SK-N-SH treated with all-trans-retinoic acid at 6 μM for 48 hours (cell line): Measurements from ENCODE around the gene ID3.
A peak's percentile ranks its signal among the peaks of the same experiment; 100 is the strongest.

Experiments
- ATAC-seq: fragments of 200-7000 bp; cut with Tn5 transposase; 3 replicates; pipeline ENCODE4 v1.9.1; 2020; ENCODE audit warnings: mild to moderate bottlenecking, moderate library complexity
- ARNTL ChIP-seq: fragments of 450-650 bp; formaldehyde crosslinking; IDR thresholded peaks from 2 replicates; pipeline ENCODE4 v1.5.0; 2020; ENCODE audit warnings: low read depth, mild to moderate bottlenecking, moderate library complexity, borderline replicate concordance
- BACH2 ChIP-seq: fragments of 250-450 bp; sonication (Bioruptor Pico); IDR thresholded peaks from 2 replicates; pipeline ENCODE4 v1.9.0; 2021; ENCODE audit warnings: mild to moderate bottlenecking, borderline replicate concordance
- CREB5 ChIP-seq: fragments of 250-450 bp; sonication (Bioruptor Pico); IDR thresholded peaks from 2 replicates; pipeline ENCODE4 v1.5.1; 2020; ENCODE audit warnings: low read depth, mild to moderate bottlenecking, moderate library complexity
- CSDC2 ChIP-seq: fragments of 250-450 bp; sonication (Bioruptor Pico); IDR thresholded peaks from 2 replicates; pipeline ENCODE4 v1.5.0; 2020; ENCODE audit warnings: mild to moderate bottlenecking, moderate library complexity
- CSRNP3 ChIP-seq: fragments of 250-450 bp; sonication (Bioruptor Pico); IDR thresholded peaks from 2 replicates; pipeline ENCODE4 v1.5.1; 2021; ENCODE audit warnings: mild to moderate bottlenecking, moderate library complexity
- ESRRG ChIP-seq: fragments of 250-450 bp; sonication (Bioruptor Pico); IDR thresholded peaks from 2 replicates; pipeline ENCODE4 v1.6.1; 2021; ENCODE audit warnings: mild to moderate bottlenecking
- GLIS3 ChIP-seq: fragments of 250-450 bp; sonication (Bioruptor Pico); IDR thresholded peaks from 2 replicates; pipeline ENCODE4 v1.5.0; 2020; ENCODE audit warnings: mild to moderate bottlenecking, moderate library complexity
- ISL1 ChIP-seq: fragments of 250-450 bp; sonication (Bioruptor Pico); IDR thresholded peaks from 2 replicates; pipeline ENCODE4 v2.1.2; 2022; ENCODE audit warnings: mild to moderate bottlenecking, moderate library complexity
- OSR1 ChIP-seq: fragments of 250-450 bp; sonication (Bioruptor Pico); IDR thresholded peaks from 2 replicates; pipeline ENCODE4 v1.8.0; 2022; ENCODE audit warnings: moderate library complexity, mild to moderate bottlenecking, inconsistent platforms
- POU6F1 ChIP-seq: fragments of 250-450 bp; sonication (Bioruptor Pico); IDR thresholded peaks from 2 replicates; pipeline ENCODE4 v1.8.0; 2021; ENCODE audit warnings: low read depth, mild to moderate bottlenecking, moderate library complexity, borderline replicate concordance
- PPARA ChIP-seq: fragments of 250-450 bp; sonication (Bioruptor Pico); IDR thresholded peaks from 2 replicates; pipeline ENCODE4 v1.5.0; 2020; ENCODE audit warnings: mild to moderate bottlenecking, borderline replicate concordance
- RARB ChIP-seq: fragments of 250-450 bp; sonication (Bioruptor Pico); IDR thresholded peaks from 2 replicates; pipeline ENCODE4 v1.8.0; 2021; ENCODE audit warnings: mild to moderate bottlenecking, moderate library complexity
- SNAI2 ChIP-seq: fragments of 250-450 bp; sonication (Bioruptor Pico); IDR thresholded peaks from 2 replicates; pipeline ENCODE4 v1.5.0; 2020; ENCODE audit warnings: mild to moderate bottlenecking, moderate library complexity
- TCF4 ChIP-seq: fragments of 250-450 bp; sonication (Bioruptor Pico); IDR thresholded peaks from 2 replicates; pipeline ENCODE4 v1.8.0; 2021; ENCODE audit warnings: mild to moderate bottlenecking, moderate library complexity, borderline replicate concordance
- TOX ChIP-seq: fragments of 250-450 bp; sonication (Bioruptor Pico); IDR thresholded peaks from 2 replicates; pipeline ENCODE4 v1.8.0; 2021; ENCODE audit warnings: mild to moderate bottlenecking, moderate library complexity, borderline replicate concordance
- TSHZ2 ChIP-seq: fragments of 250-450 bp; sonication (Bioruptor Pico); IDR thresholded peaks from 2 replicates; pipeline ENCODE4 v1.5.0; 2020; ENCODE audit warnings: mild to moderate bottlenecking, moderate library complexity
- ZFP3 ChIP-seq: fragments of 250-450 bp; sonication (Bioruptor Pico); IDR thresholded peaks from 2 replicates; pipeline ENCODE4 v1.5.0; 2020; ENCODE audit warnings: mild to moderate bottlenecking, moderate library complexity
- ZNF565 ChIP-seq: fragments of 450-650 bp; formaldehyde crosslinking; conservative IDR thresholded peaks from 2 replicates; pipeline ENCODE4 v1.5.0; 2020; ENCODE audit warnings: low read depth, mild to moderate bottlenecking, moderate library complexity
- ZNF70 ChIP-seq: fragments of 450-650 bp; formaldehyde crosslinking; IDR thresholded peaks from 2 replicates; pipeline ENCODE4 v1.5.0; 2020; ENCODE audit warnings: mild to moderate bottlenecking, moderate library complexity
- ZNF8 ChIP-seq: fragments of 450-650 bp; formaldehyde crosslinking; IDR thresholded peaks from 2 replicates; pipeline ENCODE4 v1.5.0; 2020; ENCODE audit warnings: mild to moderate bottlenecking, moderate library complexity

The ID3 gene

GRCh38 chr1:23578311-23578996 lies 19.2 kb upstream of the ID3 start:
- no peak for ATAC-seq
- no peak for TF ChIP-seq TOX (CRISPR knock-in tag)
- no peak for TF ChIP-seq POU6F1 (CRISPR knock-in tag)

- TF ChIP-seq TCF4 (CRISPR knock-in tag) (no peak), CREB5 (CRISPR knock-in tag) (no peak), ZFP3 (CRISPR knock-in tag) (0 out of 2 replicates have a peak, but pooled peaks have one; percentile 24), CSDC2 (CRISPR knock-in tag) (peak; percentile 68; the same call in 1 of the 2 replicates), ZNF8 (CRISPR knock-in tag) (no peak), PPARA (CRISPR knock-in tag) (no peak), ESRRG (no peak)
- TF ChIP-seq, all 23 proteins: peak for 2
- peak; percentile 87 for ATAC-seq
These were observed 18.0 kb upstream of the ID3 start for GRCh38 chr1:23577056-23578004.

GRCh38 chr1:23576338-23577055 lies 17.2 kb upstream of the ID3 start:
- TF ChIP-seq ZNF8 (CRISPR knock-in tag) (no peak), TSHZ2 (CRISPR knock-in tag) (no peak), TOX (CRISPR knock-in tag) (no peak), POU6F1 (CRISPR knock-in tag) (no peak), GLIS3 (CRISPR knock-in tag) (no peak), BACH2 (CRISPR knock-in tag) (no peak), CREB5 (CRISPR knock-in tag) (no peak), ZFP3 (CRISPR knock-in tag) (no peak), CSDC2 (CRISPR knock-in tag) (no peak), ZNF70 (CRISPR knock-in tag) (no peak), ZNF565 (CRISPR knock-in tag) (no peak), ARNTL (no peak), OSR1 (CRISPR knock-in tag) (no peak), CSRNP3 (CRISPR knock-in tag) (no peak), PPARA (CRISPR knock-in tag) (no peak), ISL1 (CRISPR knock-in tag) (no peak), RARB (no peak), SNAI2 (CRISPR knock-in tag) (no peak)
- ATAC-seq: peak; percentile 39
